Measurements from ENCODE around the gene ANKS1B. TPM values are rescaled to one million over a fixed set of nuclear protein-coding genes. Genes with fewer than 3 reads are reported as not detected.

Gene ANKS1B
- total RNA-seq, 1 experiment from 2014 or later, result 0.54 TPM

GRCh38 chr12:99374023-99374422, 610.7 kb downstream of the ANKS1B start:
- Histone ChIP-seq H3K9ac (ENCODE audit: low read length) (no peak overlapping the region), H3K4me2 (ENCODE audit: low read length) (no peak overlapping the region), H3K4me1 (ENCODE audit: control insufficient read depth in 1 of 2, insufficient read depth in 2 of 2, low read length in 2 of 2) (no peaks in the 10 kb centered on the region), H3K27me3 (ENCODE audit: insufficient read depth, low read length) (peaks cover 38% of the 10 kb centered on the region), H4K20me1 (ENCODE audit: insufficient read depth) (no peaks in the 10 kb centered on the region), H3K9me2 (ENCODE audit: insufficient read depth) (no peaks in the 10 kb centered on the region), H3K4me3 (replicated peaks in 1 of 2; ENCODE audit: low read depth in 1 of 2, low read length in 2 of 2) (no peak overlapping the region), H2AFZ (ENCODE audit: low read depth, low read length, poor library complexity, severe bottlenecking) (no peak overlapping the region), H3K9me3 (ENCODE audit: control insufficient read depth in 1 of 2, insufficient read depth in 1 of 2, low read depth in 1 of 2, low read length in 2 of 2) (no peaks in the 10 kb centered on the region), H3K27ac (ENCODE audit: low read depth, low read length) (no peak overlapping the region), H3K36me3 (ENCODE audit: control insufficient read depth in 1 of 2, insufficient read depth in 2 of 2, low read length in 2 of 2) (no peaks in the 10 kb centered on the region), H3K79me2 (ENCODE audit: insufficient read depth, low read length) (no peaks in the 10 kb centered on the region)
- ChIA-PET CTCF (no interaction called here), RAD21 (ENCODE audit: low non-redundant PET in 1 of 2, low total read pairs in 2 of 2, uncharacterized antibody in 2 of 2, unreplicated experiment in 2 of 2) (no interaction called here), POLR2A (no interaction called here)
- no peak for TF ChIP-seq RAD21 (IDR thresholded peaks at IDR 0.05; ENCODE audit: low read depth)
- TF ChIP-seq ZNF274 (IDR thresholded peaks at IDR 0.05; ENCODE audit: low read depth, low read length), result no peak
- TF ChIP-seq CTCF (IDR thresholded peaks at IDR 0.05 in 2 of 3, conservative IDR thresholded peaks at IDR 0.05 in 1 of 3; ENCODE audit: borderline replicate concordance in 1 of 3, insufficient read depth in 1 of 3, low read depth in 2 of 3, low read length in 2 of 3), result no peak
- no peak for TF ChIP-seq ATF3 (IDR thresholded peaks at IDR 0.05)
- no peak for TF ChIP-seq FOSL1 (IDR thresholded peaks at IDR 0.05; ENCODE audit: low read depth)
- no peak for TF ChIP-seq ZFX (IDR thresholded peaks at IDR 0.05)
- TF ChIP-seq POLR2A (IDR thresholded peaks at IDR 0.05; ENCODE audit: borderline replicate concordance, extremely low read depth, insufficient read depth, insufficient read length), result no peak
- no peak for TF ChIP-seq EGR1 (IDR thresholded peaks at IDR 0.05; ENCODE audit: low read depth)
- ATAC-seq, result no peak
- BruUV-seq (replicated peaks), result no TSS peak
- intact Hi-C loops (cut with micrococcal nuclease), result no loop called here
- no peak for DNase-seq (ENCODE audit: low read depth, low spot score)

GRCh38 chr12:99372257-99372920, 612.3 kb downstream of the ANKS1B start:
- no peak overlapping the region for H3K9ac ChIP-seq (ENCODE audit: low read length)
- H3K4me2 ChIP-seq (ENCODE audit: low read length), result no peak overlapping the region
- no peaks in the 10 kb centered on the region for H3K9me3 ChIP-seq (ENCODE audit: control insufficient read depth in 1 of 2, insufficient read depth in 1 of 2, low read depth in 1 of 2, low read length in 2 of 2)
- intact Hi-C loops (cut with micrococcal nuclease), result no loop called here
- no peaks in the 10 kb centered on the region for H4K20me1 ChIP-seq (ENCODE audit: insufficient read depth)
- H3K4me3 ChIP-seq (replicated peaks in 1 of 2; ENCODE audit: low read depth in 1 of 2, low read length in 2 of 2), result no peak overlapping the region
- ChIA-PET CTCF (no interaction called here), POLR2A (no interaction called here), RAD21 (ENCODE audit: low non-redundant PET in 1 of 2, low total read pairs in 2 of 2, uncharacterized antibody in 2 of 2, unreplicated experiment in 2 of 2) (no interaction called here)
- H2AFZ ChIP-seq (ENCODE audit: low read depth, low read length, poor library complexity, severe bottlenecking), result no peak overlapping the region
- no peaks in the 10 kb centered on the region for H3K4me1 ChIP-seq (ENCODE audit: control insufficient read depth in 1 of 2, insufficient read depth in 2 of 2, low read length in 2 of 2)
- H3K9me2 ChIP-seq (ENCODE audit: insufficient read depth), result no peaks in the 10 kb centered on the region
- no TSS peak for BruUV-seq (replicated peaks)
- DNase-seq (ENCODE audit: low read depth, low spot score) (no peak), ATAC-seq (no peak)
- no peaks in the 10 kb centered on the region for H3K36me3 ChIP-seq (ENCODE audit: control insufficient read depth in 1 of 2, insufficient read depth in 2 of 2, low read length in 2 of 2)
- peaks cover 38% of the 10 kb centered on the region for H3K27me3 ChIP-seq (ENCODE audit: insufficient read depth, low read length)
- H3K79me2 ChIP-seq (ENCODE audit: insufficient read depth, low read length), result no peaks in the 10 kb centered on the region
- H3K27ac ChIP-seq (ENCODE audit: low read depth, low read length), result no peak overlapping the region
- TF ChIP-seq SRF (IDR thresholded peaks at IDR 0.05; ENCODE audit: low read depth) (no peak), EGR1 (IDR thresholded peaks at IDR 0.05; ENCODE audit: low read depth) (no peak), ELF1 (IDR thresholded peaks at IDR 0.05; ENCODE audit: borderline replicate concordance, low read depth) (no peak), POLR2AphosphoS5 (IDR thresholded peaks at IDR 0.05; ENCODE audit: low read depth, low read length) (no peak), POLR2A (IDR thresholded peaks at IDR 0.05; ENCODE audit: borderline replicate concordance, extremely low read depth, insufficient read depth, insufficient read length) (no peak), CBX3 (IDR thresholded peaks at IDR 0.05; ENCODE audit: low read depth) (no peak), RAD21 (IDR thresholded peaks at IDR 0.05; ENCODE audit: low read depth) (no peak), JUND (IDR thresholded peaks at IDR 0.05) (no peak), MAX (IDR thresholded peaks at IDR 0.05) (no peak), TCF7L2 (IDR thresholded peaks at IDR 0.05; ENCODE audit: borderline replicate concordance, extremely low read depth, insufficient read depth, insufficient read length) (no peak), SP1 (IDR thresholded peaks at IDR 0.05; ENCODE audit: low read depth) (no peak), YY1 (IDR thresholded peaks at IDR 0.05; ENCODE audit: extremely low read depth, insufficient replicate concordance, low read depth, low read length) (no peak), CEBPB (IDR thresholded peaks at IDR 0.05; ENCODE audit: low read depth) (no peak)

Measured in HCT116 (cell line).